ENCODE results near the gene LRP8.

DNA sequence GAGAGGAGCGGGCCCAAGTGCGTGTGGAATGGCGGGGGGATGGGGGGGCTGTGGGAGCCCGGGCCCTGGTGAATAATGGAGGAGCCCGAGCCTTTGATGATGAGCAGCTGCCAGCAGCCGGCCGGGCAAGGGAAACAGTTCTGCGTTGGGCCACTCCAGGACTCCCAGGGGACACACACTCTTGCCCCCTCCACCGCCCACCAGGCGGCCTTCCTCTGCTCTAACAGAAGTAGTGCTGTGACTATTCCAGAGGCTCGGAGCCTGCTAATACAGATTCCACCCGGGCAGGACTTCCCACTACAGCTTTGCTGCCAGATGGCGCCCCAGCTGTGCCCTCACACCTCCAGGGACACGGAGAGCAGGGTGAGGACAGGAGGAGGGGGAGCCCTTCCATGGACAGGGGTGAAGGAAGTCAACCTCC lies 48.2 kb upstream of the LRP8 start:
- TF ChIP-seq CTCF (IDR thresholded peaks at IDR 0.05) (no peak), RFX5 (IDR thresholded peaks at IDR 0.05; ENCODE audit: low read length) (no peak), YY1 (IDR thresholded peaks at IDR 0.05; ENCODE audit: low read depth) (no peak), CHD2 (IDR thresholded peaks at IDR 0.05; ENCODE audit: low read length, partially characterized antibody) (no peak), JUND (IDR thresholded peaks at IDR 0.05) (no peak), EP300 (IDR thresholded peaks at IDR 0.05; ENCODE audit: borderline replicate concordance in 1 of 2, low read depth in 1 of 2, low read length in 1 of 2) (no peak), PBX3 (IDR thresholded peaks at IDR 0.05) (no peak), TAF1 (IDR thresholded peaks at IDR 0.05; ENCODE audit: borderline replicate concordance, low read depth, low read length) (no peak), EZH2phosphoT487 (IDR thresholded peaks at IDR 0.05; ENCODE audit: borderline replicate concordance, low read depth) (no peak), RCOR1 (IDR thresholded peaks at IDR 0.05; ENCODE audit: low read length) (no peak), GATA2 (CRISPR knock-in tag; IDR thresholded peaks at IDR 0.05) (no peak), TEAD4 (IDR thresholded peaks at IDR 0.05; ENCODE audit: borderline replicate concordance, insufficient read depth) (no peak)

Data from SK-N-SH (cell line).